ENCODE measurements around the gene LCLAT1. TPM values are rescaled to one million over a fixed set of nuclear protein-coding genes. Genes with fewer than 3 reads are reported as not detected.
"Not testable (repeated sequence)": the region's sequence is repeated elsewhere in the genome, so short reads cannot be mapped to it uniquely, and the experiment has no call there.

The LCLAT1 gene
- total RNA-seq, 4 donors from 2014 or later = 47.3 to 68.7 (median 54.1) TPM

DNA sequence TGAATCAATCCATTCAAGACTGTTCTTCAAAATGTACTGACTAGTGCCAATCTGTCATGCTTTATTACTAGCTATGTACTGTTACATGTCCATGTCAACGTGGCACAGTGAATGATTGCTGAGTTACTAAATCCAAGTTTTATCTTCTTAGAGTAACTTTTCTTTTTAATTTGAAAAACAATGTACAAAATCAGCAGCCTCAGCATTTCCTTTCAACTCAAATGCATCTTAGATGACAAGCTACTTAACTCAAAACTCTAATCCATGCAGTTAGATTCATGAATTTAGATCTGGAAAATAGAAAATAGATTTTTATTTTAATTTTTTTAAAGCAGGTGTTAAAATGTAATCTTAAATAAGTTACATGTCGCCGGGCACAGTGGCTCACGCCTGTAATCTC, 186.0 kb downstream of the LCLAT1 start:
- no peak for TF ChIP-seq POLR2A (IDR thresholded peaks at IDR 0.05)
- TF ChIP-seq, protein P1, sequence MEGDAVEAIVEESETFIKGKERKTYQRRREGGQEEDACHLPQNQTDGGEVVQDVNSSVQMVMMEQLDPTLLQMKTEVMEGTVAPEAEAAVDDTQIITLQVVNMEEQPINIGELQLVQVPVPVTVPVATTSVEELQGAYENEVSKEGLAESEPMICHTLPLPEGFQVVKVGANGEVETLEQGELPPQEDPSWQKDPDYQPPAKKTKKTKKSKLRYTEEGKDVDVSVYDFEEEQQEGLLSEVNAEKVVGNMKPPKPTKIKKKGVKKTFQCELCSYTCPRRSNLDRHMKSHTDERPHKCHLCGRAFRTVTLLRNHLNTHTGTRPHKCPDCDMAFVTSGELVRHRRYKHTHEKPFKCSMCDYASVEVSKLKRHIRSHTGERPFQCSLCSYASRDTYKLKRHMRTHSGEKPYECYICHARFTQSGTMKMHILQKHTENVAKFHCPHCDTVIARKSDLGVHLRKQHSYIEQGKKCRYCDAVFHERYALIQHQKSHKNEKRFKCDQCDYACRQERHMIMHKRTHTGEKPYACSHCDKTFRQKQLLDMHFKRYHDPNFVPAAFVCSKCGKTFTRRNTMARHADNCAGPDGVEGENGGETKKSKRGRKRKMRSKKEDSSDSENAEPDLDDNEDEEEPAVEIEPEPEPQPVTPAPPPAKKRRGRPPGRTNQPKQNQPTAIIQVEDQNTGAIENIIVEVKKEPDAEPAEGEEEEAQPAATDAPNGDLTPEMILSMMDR (IDR thresholded peaks at IDR 0.05) = no peak
- H3K4me3 ChIP-seq (replicated peaks in 1 of 3) = no peak overlapping the region
- H3K4me1 ChIP-seq = peaks cover 3 to 7% of the 10 kb centered on the region in 2 donors
- H3K27ac ChIP-seq = no peak overlapping the region
- DNase-seq = no peak
- 94 to 96% methylated on average over 4 of the region's 4 CpGs for WGBS, 2 donors
- H3K9me3 ChIP-seq = no peaks in the 10 kb centered on the region
- H3K27me3 ChIP-seq = no peaks in the 10 kb centered on the region
- intact Hi-C loops (cut with DNase I) = no loop called here
- no peaks in the 10 kb centered on the region for H3K36me3 ChIP-seq

DNA sequence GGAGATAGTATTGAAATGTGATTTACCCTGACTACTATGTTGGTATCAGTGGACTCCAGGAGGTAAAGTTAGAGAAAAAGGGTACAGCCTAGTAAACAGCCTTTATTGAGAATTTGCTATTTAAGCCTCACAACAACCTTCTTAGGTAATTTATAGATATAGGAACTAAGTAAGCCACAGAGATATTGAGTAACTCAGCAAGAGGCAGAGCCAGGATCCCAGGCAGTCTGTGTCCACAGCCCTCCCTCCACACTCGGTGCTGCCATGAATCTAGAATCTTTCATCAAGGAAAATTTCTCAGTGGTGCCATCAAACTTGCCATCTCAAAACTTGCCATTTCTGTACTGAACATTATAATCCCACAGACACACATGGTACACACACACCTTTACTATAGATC, 189.3 kb downstream of the LCLAT1 start:
- TF ChIP-seq, protein P1 (IDR thresholded peaks at IDR 0.05) = no peak
- no peaks in the 10 kb centered on the region for H3K4me1 ChIP-seq
- H3K27me3 ChIP-seq = no peaks in the 10 kb centered on the region
- intact Hi-C loops (cut with DNase I) = no loop called here
- no peak overlapping the region for H3K4me3 ChIP-seq (replicated peaks in 1 of 3)
- WGBS, 2 donors = 92 to 97% methylated on average over 1 of the region's 1 CpG
- peaks cover 0 to 3% of the 10 kb centered on the region in 2 donors for H3K36me3 ChIP-seq
- DNase-seq = no peak
- H3K9me3 ChIP-seq = no peaks in the 10 kb centered on the region
- H3K27ac ChIP-seq = no peak overlapping the region

DNA sequence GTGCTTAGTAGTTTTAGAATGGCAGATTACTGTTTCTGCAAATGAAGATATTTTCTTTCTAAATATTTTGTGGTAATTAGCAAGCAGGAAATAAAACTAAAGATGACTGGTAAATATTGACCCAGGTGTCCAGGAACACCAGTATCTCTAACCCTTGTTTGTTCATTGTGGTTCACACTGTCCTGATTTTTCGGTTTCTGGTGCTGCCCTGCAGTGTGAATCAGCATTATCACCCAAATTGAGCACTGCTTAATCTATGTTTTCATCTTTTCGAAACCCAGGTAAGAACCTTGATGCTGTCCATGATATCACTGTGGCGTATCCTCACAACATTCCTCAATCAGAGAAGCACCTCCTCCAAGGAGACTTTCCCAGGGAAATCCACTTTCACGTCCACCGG, 192.8 kb downstream of the LCLAT1 start:
- no peak overlapping the region for H3K4me3 ChIP-seq (replicated peaks in 1 of 3)
- no peak overlapping the region for H3K27ac ChIP-seq
- peaks cover 0 to 3% of the 10 kb centered on the region in 2 donors for H3K36me3 ChIP-seq
- DNase-seq = no peak
- TF ChIP-seq POLR2A (IDR thresholded peaks at IDR 0.05) = no peak
- TF ChIP-seq, protein P1 (IDR thresholded peaks at IDR 0.05) = no peak
- WGBS, 2 donors = 95 to 97% methylated on average over 5 of the region's 5 CpGs
- H3K4me1 ChIP-seq = no peaks in the 10 kb centered on the region
- intact Hi-C loops (cut with DNase I) = no loop called here
- H3K27me3 ChIP-seq = no peaks in the 10 kb centered on the region
- no peaks in the 10 kb centered on the region for H3K9me3 ChIP-seq

DNA sequence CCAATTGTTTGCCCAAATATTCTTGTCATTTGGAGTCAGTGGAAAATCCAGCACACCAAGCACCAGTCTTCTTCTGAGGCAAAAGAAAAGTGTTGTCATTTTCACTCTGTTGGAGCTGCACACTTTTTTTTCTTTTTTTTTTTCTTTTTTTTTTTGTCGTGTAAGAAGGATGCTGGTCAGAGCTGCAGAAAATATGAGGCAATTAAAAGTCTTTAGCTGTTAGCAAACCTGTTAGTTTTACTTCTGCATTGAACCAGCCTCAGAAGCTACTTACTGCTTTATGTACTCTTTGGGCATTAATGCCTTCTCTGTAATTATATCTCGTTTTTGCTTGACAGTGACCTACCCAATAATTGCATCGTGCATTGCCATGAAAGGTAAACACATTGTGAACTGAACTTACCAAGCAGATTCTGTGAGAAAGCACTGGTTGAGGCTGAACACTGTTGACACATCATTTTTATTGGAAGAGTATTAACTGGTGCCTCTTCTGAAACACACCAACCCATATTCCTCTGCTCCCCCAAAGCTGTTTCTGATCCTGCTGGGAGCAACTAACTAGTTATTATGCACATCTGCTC, 194.8 kb downstream of the LCLAT1 start:
- Histone ChIP-seq H3K27me3 (no peaks in the 10 kb centered on the region), H3K4me1 (no peaks in the 10 kb centered on the region), H3K27ac (no peak overlapping the region), H3K36me3 (peaks cover 0 to 3% of the 10 kb centered on the region in 2 donors), H3K9me3 (no peaks in the 10 kb centered on the region), H3K4me3 (replicated peaks in 1 of 3) (no peak overlapping the region)
- intact Hi-C loops (cut with DNase I) = no loop called here
- DNase-seq = no peak
- TF ChIP-seq POLR2A (IDR thresholded peaks at IDR 0.05) = no peak
- TF ChIP-seq, protein P1 (IDR thresholded peaks at IDR 0.05) = no peak
- 73% methylated on average over 3 of the region's 3 CpGs for WGBS, 2 donors

DNA sequence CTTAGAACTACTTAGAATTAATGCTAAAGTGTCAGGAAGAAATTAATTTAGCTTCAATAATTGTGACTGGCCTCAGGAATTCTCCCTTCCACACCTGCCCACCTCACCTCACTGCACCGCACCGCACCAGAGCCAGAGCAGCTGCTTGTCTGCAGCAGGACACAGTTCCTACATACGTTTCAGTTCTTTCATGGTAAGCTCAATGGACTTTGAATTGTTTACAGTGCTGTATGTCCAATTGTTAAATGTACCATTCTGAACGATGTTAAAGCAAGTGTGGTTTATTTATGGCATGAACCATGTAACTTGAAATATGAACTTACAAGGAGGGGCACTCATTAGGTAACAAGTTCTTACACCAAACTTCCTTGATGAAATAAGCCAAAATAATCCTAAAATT, 196.0 kb downstream of the LCLAT1 start:
- intact Hi-C loops (cut with DNase I); H3K36me3 ChIP-seq; H3K4me1 ChIP-seq; DNase-seq; H3K27ac ChIP-seq; H3K4me3 ChIP-seq (replicated peaks in 1 of 3); H3K27me3 ChIP-seq; H3K9me3 ChIP-seq: not testable (repeated sequence)
- WGBS, 2 donors = no CpG with 5 or more reads among the region's 4 CpGs

DNA sequence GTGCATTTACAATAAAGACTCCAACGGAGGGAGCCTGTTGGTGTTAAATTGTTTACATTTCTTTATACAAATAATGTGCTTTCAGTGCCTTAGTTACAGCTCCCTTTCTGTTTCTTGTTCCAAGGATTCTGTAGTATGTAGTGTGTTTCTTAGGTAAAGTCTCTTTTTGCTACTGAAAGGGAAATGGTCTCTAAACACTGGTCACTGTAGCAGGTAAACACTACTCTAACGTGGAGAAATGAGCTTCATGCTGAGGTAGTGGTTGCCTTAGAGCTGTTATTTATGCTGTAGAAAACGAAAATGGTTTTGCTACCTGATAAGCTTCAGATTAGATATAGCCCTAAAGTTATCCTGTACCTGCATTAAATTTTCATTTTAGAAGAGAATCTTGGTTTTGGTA, 196.6 kb downstream of the LCLAT1 start:
- WGBS, 2 donors = 80% methylated on average over 3 of the region's 3 CpGs
- H3K27ac ChIP-seq = no peak overlapping the region
- no peak for TF ChIP-seq POLR2A (IDR thresholded peaks at IDR 0.05)
- TF ChIP-seq, protein P1 (IDR thresholded peaks at IDR 0.05) = no peak

More for the DNA sequence above, 196.6 kb downstream of the LCLAT1 start:
- DNase-seq = no peak
- no peaks in the 10 kb centered on the region for H3K9me3 ChIP-seq
- no peaks in the 10 kb centered on the region for H3K27me3 ChIP-seq
- peaks cover 0 to 3% of the 10 kb centered on the region in 2 donors for H3K36me3 ChIP-seq
- no peak overlapping the region for H3K4me3 ChIP-seq (replicated peaks in 1 of 3)
- peaks cover 0 to 3% of the 10 kb centered on the region in 2 donors for H3K4me1 ChIP-seq
- intact Hi-C loops (cut with DNase I) = no loop called here

All from thyroid gland (tissue), 4 donors.